ENCODE results near the gene WASL. TPM values are rescaled to one million over a fixed set of nuclear protein-coding genes. Genes with fewer than 3 reads are reported as not detected.
A peak's percentile ranks its signal among the peaks of the same experiment; 100 is the strongest.

The WASL gene
- total and polyA plus RNA-seq, 9 donors: 11.4 to 39.4 (median 30.2) TPM

DNA sequence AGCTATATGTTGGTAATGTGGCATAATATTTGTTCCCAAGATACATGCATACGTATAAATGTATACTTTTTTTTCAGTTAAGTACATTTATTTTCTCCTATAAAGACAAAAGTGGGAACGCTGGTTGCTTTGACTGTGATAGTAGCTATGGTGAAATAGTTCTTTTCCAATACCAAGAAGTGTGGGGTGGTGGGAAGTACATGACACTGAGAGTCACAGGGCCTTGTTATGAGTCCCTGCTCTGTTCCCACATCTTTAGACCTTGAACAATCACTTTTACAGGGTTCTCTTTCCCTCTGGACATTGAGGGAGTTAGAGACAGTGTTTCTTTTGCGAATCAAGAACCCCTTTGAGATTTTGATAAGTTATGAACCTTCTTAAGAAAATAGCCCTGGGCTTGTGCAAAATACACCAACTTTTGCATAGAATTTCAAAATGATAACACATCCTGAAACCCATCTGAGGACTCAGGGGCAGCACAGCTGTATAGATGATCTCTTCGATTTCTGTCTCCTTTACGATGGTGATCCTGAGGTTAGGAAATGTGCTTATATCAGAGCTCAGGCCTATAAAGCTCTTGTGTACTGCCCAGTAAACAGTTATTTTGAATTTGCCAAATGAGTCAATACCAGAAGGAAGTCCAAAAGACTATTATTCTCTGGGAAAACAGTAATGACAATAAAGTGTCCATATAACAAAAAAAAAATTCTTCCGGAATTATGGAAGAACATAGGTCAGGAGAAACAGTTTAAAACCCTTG lies 92.1 kb downstream of the WASL start:
- H3K36me3 ChIP-seq (ENCODE audit: control insufficient read depth, insufficient read depth, low read length): no peaks in the 10 kb centered on the region
- peak overlapping the region; percentile 43 for H3K4me3 ChIP-seq (ENCODE audit: low read length)
- DNase-seq: no peak
- no peaks in the 10 kb centered on the region for H3K9me3 ChIP-seq (replicated peaks; ENCODE audit: control insufficient read depth, low read depth, low read length)
- no peaks in the 10 kb centered on the region for H3K27me3 ChIP-seq (ENCODE audit: control insufficient read depth, insufficient read depth, low read length)
- H3K27ac ChIP-seq (ENCODE audit: low read length): peak overlapping the region; percentile 89
- WGBS (ENCODE audit: insufficient coverage): no CpG with 5 or more reads among the region's 6 CpGs
- H3K4me1 ChIP-seq (ENCODE audit: control insufficient read depth, insufficient read depth, low read length): peaks cover 2% of the 10 kb centered on the region

DNA sequence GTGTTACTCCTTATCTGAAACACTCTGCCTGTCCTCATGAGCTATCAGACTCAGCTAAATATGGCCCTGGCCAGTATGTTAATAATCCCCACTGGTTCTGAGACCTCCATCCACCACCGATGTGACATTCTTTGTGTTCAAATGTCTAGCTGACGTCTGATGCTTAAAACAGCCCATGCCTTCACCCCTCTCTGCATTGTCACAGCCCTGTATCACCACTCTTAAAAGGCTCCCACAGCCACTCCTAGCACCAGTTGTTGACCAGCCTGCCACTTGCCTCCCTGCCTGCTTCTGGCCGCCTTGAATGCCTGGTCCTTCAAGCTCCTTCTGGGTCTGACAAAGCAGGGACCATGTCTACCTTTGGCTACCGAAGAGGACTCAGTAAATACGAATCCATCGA lies 93.2 kb downstream of the WASL start, which contains the start of gene LMOD2:
Gene LMOD2 (plus strand): TSS at position 253 of the 400 bp plus-strand sequence. CDS start 98 bp downstream, at position 351.
- Histone ChIP-seq H3K9me3 (replicated peaks; ENCODE audit: control insufficient read depth, low read depth, low read length) (no peaks in the 10 kb centered on the region), H3K36me3 (ENCODE audit: control insufficient read depth, insufficient read depth, low read length) (no peaks in the 10 kb centered on the region), H3K4me1 (ENCODE audit: control insufficient read depth, insufficient read depth, low read length) (peaks cover 2% of the 10 kb centered on the region), H3K27ac (ENCODE audit: low read length) (peak within 1 kb of the TSS; percentile 89), H3K4me3 (ENCODE audit: low read length) (peak within 1 kb of the TSS; percentile 43), H3K27me3 (ENCODE audit: control insufficient read depth, insufficient read depth, low read length) (no peaks in the 10 kb centered on the region)
- DNase-seq: peak; percentile 68
- WGBS (ENCODE audit: insufficient coverage): 65% methylated on average over 6 of the region's 6 CpGs

DNA sequence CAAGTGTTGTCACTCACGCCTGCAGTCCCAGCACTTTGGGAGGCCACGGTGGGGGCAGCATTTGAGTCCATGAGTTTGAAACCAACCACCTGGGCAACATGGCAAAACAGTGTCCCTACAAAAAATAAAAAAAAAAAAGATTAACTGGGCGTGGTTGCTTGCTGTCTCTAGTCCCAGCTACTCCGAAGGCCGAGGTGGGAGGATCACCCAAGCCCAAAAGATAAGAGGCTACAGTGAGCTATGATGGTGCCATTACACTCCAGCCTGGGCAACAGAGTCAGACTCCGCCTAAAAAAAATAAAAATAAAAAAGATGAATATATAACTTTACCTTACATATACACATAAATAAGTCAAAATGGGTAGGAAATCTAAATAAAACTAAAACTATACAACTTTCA lies 95.6 kb downstream of the WASL start:
- H3K27ac ChIP-seq (ENCODE audit: low read length): no peak overlapping the region
- WGBS (ENCODE audit: insufficient coverage): 91% methylated on average over 5 of the region's 6 CpGs

DNA sequence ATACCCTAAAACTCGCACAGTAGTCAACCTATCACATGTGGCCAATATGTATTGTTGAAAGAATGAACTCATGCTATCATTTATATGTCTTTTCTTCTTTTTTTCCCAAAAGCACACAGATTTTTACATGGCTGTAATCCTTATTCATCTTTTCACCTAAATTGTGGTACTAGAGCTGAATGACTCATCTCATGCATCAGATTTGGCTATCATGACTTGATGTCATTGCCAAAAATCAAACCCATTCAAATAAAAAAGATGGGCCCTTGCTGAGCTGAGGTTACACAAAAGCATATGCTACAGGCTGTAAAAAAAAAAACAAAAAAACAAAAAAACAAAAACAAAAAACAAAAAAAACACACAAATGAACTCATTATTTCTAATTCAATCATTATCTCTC lies 96.4 kb downstream of the WASL start:
- H3K36me3 ChIP-seq (ENCODE audit: control insufficient read depth, insufficient read depth, low read length): no peaks in the 10 kb centered on the region
- H3K27ac ChIP-seq (ENCODE audit: low read length): no peak overlapping the region
- no peaks in the 10 kb centered on the region for H3K27me3 ChIP-seq (ENCODE audit: control insufficient read depth, insufficient read depth, low read length)
- no peak overlapping the region for H3K4me3 ChIP-seq (ENCODE audit: low read length)
- WGBS (ENCODE audit: insufficient coverage): no CpG with 5 or more reads among the region's 1 CpG
- H3K4me1 ChIP-seq (ENCODE audit: control insufficient read depth, insufficient read depth, low read length): no peaks in the 10 kb centered on the region
- no peak for DNase-seq
- H3K9me3 ChIP-seq (replicated peaks; ENCODE audit: control insufficient read depth, low read depth, low read length): no peaks in the 10 kb centered on the region

More for the DNA sequence above, 95.6 kb downstream of the WASL start:
- no peaks in the 10 kb centered on the region for H3K9me3 ChIP-seq (replicated peaks; ENCODE audit: control insufficient read depth, low read depth, low read length)
- no peak overlapping the region for H3K4me3 ChIP-seq (ENCODE audit: low read length)
- DNase-seq: no peak
- H3K36me3 ChIP-seq (ENCODE audit: control insufficient read depth, insufficient read depth, low read length): no peaks in the 10 kb centered on the region
- H3K27me3 ChIP-seq (ENCODE audit: control insufficient read depth, insufficient read depth, low read length): no peaks in the 10 kb centered on the region
- H3K4me1 ChIP-seq (ENCODE audit: control insufficient read depth, insufficient read depth, low read length): no peaks in the 10 kb centered on the region

DNA sequence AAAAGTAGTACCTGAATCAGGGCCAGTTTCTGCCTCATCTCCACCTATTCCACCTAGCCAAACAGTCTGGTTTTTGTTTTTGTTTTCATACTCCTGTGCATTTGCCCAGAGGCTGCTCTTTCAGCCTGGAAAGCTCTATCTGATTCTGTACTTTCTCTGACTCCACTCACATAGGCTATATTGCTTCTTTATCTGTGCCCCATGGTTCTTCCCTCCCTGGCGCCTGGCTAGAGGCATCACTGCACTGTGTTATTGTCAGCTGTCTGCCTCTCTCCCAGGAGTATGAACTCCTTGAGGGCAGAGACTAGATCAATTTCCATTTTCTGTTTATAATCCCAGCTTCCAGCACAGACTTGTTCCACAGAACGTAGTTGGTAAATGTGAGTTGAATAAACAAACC lies 98.2 kb downstream of the WASL start:
- no peaks in the 10 kb centered on the region for H3K36me3 ChIP-seq (ENCODE audit: control insufficient read depth, insufficient read depth, low read length)
- peaks cover 3% of the 10 kb centered on the region for H3K4me1 ChIP-seq (ENCODE audit: control insufficient read depth, insufficient read depth, low read length)
- H3K27me3 ChIP-seq (ENCODE audit: control insufficient read depth, insufficient read depth, low read length): no peaks in the 10 kb centered on the region
- no peak overlapping the region for H3K4me3 ChIP-seq (ENCODE audit: low read length)
- 83% methylated on average over 1 of the region's 2 CpGs for WGBS (ENCODE audit: insufficient coverage)
- H3K9me3 ChIP-seq (replicated peaks; ENCODE audit: control insufficient read depth, low read depth, low read length): no peaks in the 10 kb centered on the region
- DNase-seq: no peak
- no peak overlapping the region for H3K27ac ChIP-seq (ENCODE audit: low read length)

DNA sequence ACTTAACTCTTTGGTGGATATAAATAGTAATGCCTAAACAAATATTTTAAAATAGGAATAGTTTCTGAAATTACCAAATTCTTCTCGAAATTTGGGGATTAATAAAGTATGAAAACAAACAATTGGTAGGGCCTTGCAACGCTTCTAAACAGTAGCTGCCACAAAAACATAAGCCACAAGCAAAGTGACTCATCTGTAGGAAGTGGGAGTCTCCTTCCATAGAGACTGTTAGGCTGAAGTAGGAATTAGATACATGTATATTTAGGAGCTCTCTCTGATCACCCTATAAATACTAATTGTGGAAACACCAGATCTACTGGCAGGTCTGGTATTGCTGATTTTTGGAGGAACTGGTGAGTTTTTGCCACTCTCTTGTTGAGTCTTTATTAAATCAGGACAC lies 98.8 kb downstream of the WASL start:
- no peak overlapping the region for H3K4me3 ChIP-seq (ENCODE audit: low read length)

DNA sequence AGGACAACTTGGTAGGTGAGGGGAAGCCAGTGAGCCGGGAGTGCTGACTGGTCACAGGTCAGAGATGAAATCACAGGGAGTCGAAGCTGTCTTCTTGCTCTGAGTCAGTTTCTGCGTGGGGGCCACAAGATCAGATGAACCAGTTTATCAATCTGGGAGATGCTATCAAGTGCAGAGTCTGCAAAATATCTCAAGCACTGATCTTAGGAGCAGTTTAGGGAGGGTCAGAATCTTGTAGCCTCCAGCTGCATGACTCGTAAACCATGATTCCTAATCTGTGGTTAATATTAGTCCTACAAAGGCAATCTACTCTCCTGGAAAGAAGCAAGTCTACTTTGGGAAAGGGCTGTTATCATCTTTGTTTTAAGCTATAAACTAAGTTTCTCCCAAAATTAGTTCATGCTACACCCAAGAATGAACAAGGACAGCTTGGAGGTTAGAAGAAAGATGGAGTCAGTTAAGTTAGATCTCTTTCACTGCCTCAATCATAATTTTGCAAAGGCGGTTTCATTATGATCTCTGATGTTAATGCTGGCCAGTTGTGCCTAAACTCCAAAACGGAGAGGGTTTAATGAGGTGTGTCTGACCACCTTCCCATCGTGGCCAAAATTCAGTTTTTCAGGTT lies 101.6 kb downstream of the WASL start:
- no peak for DNase-seq
- no peaks in the 10 kb centered on the region for H3K36me3 ChIP-seq (ENCODE audit: control insufficient read depth, insufficient read depth, low read length)
- H3K27me3 ChIP-seq (ENCODE audit: control insufficient read depth, insufficient read depth, low read length): no peaks in the 10 kb centered on the region
- no peak overlapping the region for H3K27ac ChIP-seq (ENCODE audit: low read length)
- WGBS (ENCODE audit: insufficient coverage): 84% methylated on average over 3 of the region's 7 CpGs
- H3K9me3 ChIP-seq (replicated peaks; ENCODE audit: control insufficient read depth, low read depth, low read length): no peaks in the 10 kb centered on the region
- H3K4me3 ChIP-seq (ENCODE audit: low read length): no peak overlapping the region
- H3K4me1 ChIP-seq (ENCODE audit: control insufficient read depth, insufficient read depth, low read length): peaks cover 16% of the 10 kb centered on the region

More for the DNA sequence above, 98.8 kb downstream of the WASL start:
- WGBS (ENCODE audit: insufficient coverage): no CpG with 5 or more reads among the region's 2 CpGs
- no peak overlapping the region for H3K27ac ChIP-seq (ENCODE audit: low read length)
- H3K4me1 ChIP-seq (ENCODE audit: control insufficient read depth, insufficient read depth, low read length): peaks cover 6% of the 10 kb centered on the region
- DNase-seq: no peak
- H3K9me3 ChIP-seq (replicated peaks; ENCODE audit: control insufficient read depth, low read depth, low read length): no peaks in the 10 kb centered on the region
- no peaks in the 10 kb centered on the region for H3K27me3 ChIP-seq (ENCODE audit: control insufficient read depth, insufficient read depth, low read length)
- no peaks in the 10 kb centered on the region for H3K36me3 ChIP-seq (ENCODE audit: control insufficient read depth, insufficient read depth, low read length)

DNA sequence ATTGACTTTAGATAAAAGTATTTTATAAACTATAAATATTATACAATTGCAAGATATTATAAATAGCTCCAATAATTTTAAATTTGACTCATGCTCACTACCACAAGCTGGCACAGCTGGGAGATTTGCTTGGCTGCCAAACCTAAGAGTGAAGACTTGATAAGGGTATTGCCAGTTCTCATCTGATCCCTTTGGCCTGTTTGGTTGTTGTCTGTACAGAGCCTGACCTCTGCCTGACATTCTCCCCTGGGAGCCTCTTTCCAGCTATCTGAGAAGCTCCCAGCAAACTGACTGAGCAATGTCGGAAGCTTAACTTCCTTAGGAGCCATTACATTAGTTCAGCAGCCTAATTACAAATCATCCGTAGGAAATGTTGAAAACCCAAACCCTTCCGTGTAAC lies 103.3 kb downstream of the WASL start:
- H3K27me3 ChIP-seq (ENCODE audit: control insufficient read depth, insufficient read depth, low read length): no peaks in the 10 kb centered on the region
- H3K4me3 ChIP-seq (ENCODE audit: low read length): no peak overlapping the region
- no peaks in the 10 kb centered on the region for H3K9me3 ChIP-seq (replicated peaks; ENCODE audit: control insufficient read depth, low read depth, low read length)
- no peaks in the 10 kb centered on the region for H3K36me3 ChIP-seq (ENCODE audit: control insufficient read depth, insufficient read depth, low read length)
- DNase-seq: peak; percentile 54
- WGBS (ENCODE audit: insufficient coverage): no CpG with 5 or more reads among the region's 3 CpGs
- H3K4me1 ChIP-seq (ENCODE audit: control insufficient read depth, insufficient read depth, low read length): peaks cover 16% of the 10 kb centered on the region
- H3K27ac ChIP-seq (ENCODE audit: low read length): peak overlapping the region; percentile 62

DNA sequence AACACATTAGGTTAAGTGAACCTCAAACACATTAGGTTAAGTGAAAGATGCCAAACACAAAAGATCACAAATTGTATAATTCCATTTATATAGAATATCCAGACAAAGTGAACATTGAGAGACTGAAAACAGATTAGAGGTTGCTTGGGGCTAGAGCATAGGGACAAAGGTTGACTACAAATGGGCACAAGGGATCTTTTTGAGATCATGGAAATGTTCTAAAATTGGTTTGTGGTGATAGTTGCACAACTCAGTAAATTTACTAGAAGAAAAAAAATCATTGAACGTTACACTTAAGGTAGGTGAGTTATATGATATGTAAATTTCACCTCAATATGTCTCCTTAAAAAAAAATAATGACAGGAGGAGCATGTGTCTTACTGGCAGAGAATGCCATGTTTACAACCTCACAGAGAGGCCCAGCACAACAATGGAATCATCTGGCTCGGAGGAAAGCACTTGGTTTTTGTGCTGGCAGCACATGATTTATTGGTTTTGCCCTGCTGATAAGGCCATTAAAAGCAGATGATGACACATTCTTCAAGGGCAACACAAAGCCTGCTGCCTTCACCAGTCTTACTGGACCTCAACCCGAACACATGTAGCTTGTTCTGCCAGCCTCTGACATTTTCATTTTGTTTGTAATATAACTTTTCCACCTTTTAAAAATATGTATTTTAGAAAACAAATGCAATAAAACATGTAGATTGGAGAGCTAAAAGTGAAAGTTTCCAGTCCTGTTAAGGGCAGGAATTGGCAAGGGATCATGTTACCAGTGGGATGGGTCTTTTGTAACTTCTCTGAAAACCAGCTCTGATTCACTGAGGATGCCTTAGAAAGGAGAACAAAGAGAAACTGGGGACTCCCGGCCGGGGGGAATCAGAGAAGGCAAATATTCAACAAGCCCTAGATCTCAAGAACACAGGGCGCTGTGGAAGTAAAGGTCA lies 105.0 kb downstream of the WASL start:
- peaks cover 16% of the 10 kb centered on the region for H3K4me1 ChIP-seq (ENCODE audit: control insufficient read depth, insufficient read depth, low read length)
- no peaks in the 10 kb centered on the region for H3K36me3 ChIP-seq (ENCODE audit: control insufficient read depth, insufficient read depth, low read length)
- peak; percentile 29 for DNase-seq
- H3K4me3 ChIP-seq (ENCODE audit: low read length): no peak overlapping the region
- no peaks in the 10 kb centered on the region for H3K27me3 ChIP-seq (ENCODE audit: control insufficient read depth, insufficient read depth, low read length)
- H3K27ac ChIP-seq (ENCODE audit: low read length): peak overlapping the region; percentile 65
- WGBS (ENCODE audit: insufficient coverage): 0% methylated on average over 1 of the region's 6 CpGs
- H3K9me3 ChIP-seq (replicated peaks; ENCODE audit: control insufficient read depth, low read depth, low read length): no peaks in the 10 kb centered on the region

DNA sequence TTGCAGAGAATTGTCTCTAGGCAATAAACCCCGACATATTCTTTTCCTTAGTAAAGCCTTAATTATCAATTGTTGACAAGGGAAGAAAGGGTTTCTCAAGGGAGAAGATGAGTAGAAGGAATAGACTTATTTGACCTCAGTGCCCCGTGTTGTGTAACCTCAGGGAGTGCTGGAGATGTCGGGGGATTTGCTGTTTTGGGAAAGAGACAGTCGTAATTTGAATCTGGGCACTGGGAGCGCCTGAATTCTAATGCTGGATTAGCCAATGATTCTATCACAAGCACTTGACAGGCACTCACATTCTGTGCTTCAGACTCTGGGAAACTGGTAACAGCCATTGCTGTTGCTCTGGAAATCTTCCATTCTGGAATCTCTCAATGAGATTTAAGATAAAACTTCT lies 106.9 kb downstream of the WASL start:
- WGBS (ENCODE audit: insufficient coverage): 90% methylated on average over 2 of the region's 5 CpGs
- no peaks in the 10 kb centered on the region for H3K27me3 ChIP-seq (ENCODE audit: control insufficient read depth, insufficient read depth, low read length)
- H3K27ac ChIP-seq (ENCODE audit: low read length): no peak overlapping the region
- H3K4me1 ChIP-seq (ENCODE audit: control insufficient read depth, insufficient read depth, low read length): peaks cover 16% of the 10 kb centered on the region
- no peaks in the 10 kb centered on the region for H3K9me3 ChIP-seq (replicated peaks; ENCODE audit: control insufficient read depth, low read depth, low read length)
- H3K4me3 ChIP-seq (ENCODE audit: low read length): no peak overlapping the region
- no peaks in the 10 kb centered on the region for H3K36me3 ChIP-seq (ENCODE audit: control insufficient read depth, insufficient read depth, low read length)
- DNase-seq: no peak
